Activated naive CD4-positive, alpha-beta T cell treated with anti-CD3 and anti-CD28 coated beads, Interleukin-2, amount 50 U/mL, for 16 hours (primary cell): ENCODE data around the gene MSRB3.

Experiments used
- DNase-seq: peaks from one replicate; pipeline ENCODE4 v3.0.0-alpha.2; 2020

The MSRB3 gene

GRCh38 chr12:65327207-65328076 is 49.0 kb downstream of the MSRB3 start:
- no peak for DNase-seq

- no peak for DNase-seq
Observed at GRCh38 chr12:65329721-65330120, 51.2 kb downstream of the MSRB3 start.

GRCh38 chr12:65330331-65330730 is 51.8 kb downstream of the MSRB3 start:
- DNase-seq, result no peak

GRCh38 chr12:65331456-65331855 is 53.0 kb downstream of the MSRB3 start:
- no peak for DNase-seq

GRCh38 chr12:65333649-65334048 is 55.2 kb downstream of the MSRB3 start:
- no peak for DNase-seq

GRCh38 chr12:65334521-65334920 is 56.0 kb downstream of the MSRB3 start:
- no peak for DNase-seq

GRCh38 chr12:65335021-65335714 is 56.7 kb downstream of the MSRB3 start:
- DNase-seq, result no peak

GRCh38 chr12:65335981-65336380 is 57.5 kb downstream of the MSRB3 start:
- DNase-seq, result no peak

DNA sequence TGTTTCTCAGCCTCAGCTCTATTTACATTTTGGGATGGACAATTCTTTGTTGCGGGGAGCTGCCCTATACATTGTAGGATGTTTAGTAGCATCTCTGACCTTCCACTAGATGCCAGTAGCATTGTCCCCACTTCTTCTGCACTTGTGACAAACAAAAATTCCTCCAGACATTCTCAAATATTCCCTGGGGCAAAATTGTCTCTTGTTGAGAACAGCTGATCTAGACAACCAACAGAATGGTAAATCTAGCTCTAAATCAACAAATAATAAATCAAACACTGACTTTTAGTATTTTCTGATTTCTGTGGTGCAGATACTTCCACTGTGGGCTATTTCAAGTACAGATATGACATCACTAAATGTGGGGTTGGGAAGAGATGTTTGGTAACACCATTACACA is 60.7 kb downstream of the MSRB3 start:
- DNase-seq, result no peak

DNA sequence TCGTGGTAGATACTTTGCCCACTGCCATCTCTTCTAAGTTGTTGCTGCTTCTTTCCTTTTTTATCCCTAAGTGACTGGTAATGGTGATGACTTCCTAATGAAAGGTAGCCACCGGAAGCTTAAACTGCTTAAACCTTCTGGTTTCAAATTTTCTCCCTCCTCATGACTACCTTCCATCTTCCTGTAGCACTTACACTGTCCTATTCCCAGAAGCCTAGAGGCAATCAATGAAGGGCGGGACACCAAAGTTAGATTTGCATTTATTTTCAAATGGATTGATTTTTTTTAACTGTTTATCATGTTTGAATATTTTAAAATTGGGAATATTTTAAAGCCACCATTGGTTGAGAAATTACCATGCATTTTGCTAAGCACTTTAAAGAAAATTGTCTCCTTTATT is 64.7 kb downstream of the MSRB3 start:
- no peak for DNase-seq

- no peak for DNase-seq
Observed at GRCh38 chr12:65343801-65344200, 65.3 kb downstream of the MSRB3 start.

GRCh38 chr12:65355461-65355860 is 77.0 kb downstream of the MSRB3 start:
- DNase-seq, result no peak

DNA sequence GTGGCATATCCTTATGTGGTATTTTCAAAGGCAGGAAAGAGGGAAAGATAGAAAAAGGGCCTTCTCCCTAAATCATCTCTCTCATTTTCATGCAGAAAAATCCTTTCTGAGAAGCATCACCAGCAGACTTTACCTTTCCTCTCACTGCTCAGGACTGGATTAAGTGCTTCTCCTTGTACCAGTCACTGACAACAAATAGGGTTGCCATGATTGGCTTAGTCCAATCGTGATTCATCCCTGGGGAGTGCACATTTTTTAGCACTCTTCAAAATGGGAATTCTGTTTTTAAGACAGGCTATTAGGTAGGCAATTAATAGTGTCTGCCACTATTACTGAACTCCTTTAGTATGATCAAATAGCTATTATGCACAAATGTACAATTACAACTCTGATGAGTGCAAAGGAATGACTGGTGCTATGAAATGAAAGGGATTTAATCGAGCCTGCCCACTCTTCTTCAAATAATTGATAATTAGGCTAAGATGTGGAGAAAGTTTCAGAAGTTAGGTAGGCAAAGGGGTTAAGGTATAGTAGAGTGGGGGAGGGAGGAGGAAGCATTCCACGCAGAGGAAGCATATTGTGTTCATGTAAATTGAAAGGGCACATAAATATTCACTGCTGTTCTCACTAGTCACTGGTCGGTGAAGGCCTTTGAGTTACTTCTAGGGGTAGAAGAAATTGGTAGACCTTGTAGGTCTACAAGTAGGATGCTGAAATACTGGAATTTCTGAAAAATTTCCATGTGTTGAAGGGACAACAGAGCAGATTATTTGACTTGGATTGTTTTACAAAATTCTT is 84.0 kb downstream of the MSRB3 start:
- DNase-seq, result no peak

GRCh38 chr12:65364046-65364445 is 85.6 kb downstream of the MSRB3 start:
- no peak for DNase-seq

GRCh38 chr12:65367396-65367795 is 88.9 kb downstream of the MSRB3 start:
- DNase-seq, result no peak

GRCh38 chr12:65368055-65368454 is 89.6 kb downstream of the MSRB3 start:
- no peak for DNase-seq

DNA sequence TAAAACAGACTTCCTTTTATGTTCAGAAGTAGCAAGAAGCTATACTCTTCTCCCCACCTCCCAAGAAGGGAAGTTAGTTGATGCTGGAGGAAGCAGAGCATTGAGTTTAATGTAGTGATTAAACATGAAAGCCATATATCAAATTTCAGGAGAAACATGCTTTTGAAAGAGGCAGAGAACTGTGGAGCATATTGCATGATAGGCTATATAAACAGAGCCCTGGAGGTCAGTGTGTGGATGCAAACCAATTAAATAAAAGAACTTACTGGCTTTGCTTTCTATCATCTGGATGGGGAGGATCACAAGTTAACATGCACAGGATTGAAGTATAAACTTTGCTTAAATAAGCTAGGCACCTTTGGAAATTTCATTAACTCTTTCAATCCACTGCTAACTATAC is 94.1 kb downstream of the MSRB3 start:
- no peak for DNase-seq

DNA sequence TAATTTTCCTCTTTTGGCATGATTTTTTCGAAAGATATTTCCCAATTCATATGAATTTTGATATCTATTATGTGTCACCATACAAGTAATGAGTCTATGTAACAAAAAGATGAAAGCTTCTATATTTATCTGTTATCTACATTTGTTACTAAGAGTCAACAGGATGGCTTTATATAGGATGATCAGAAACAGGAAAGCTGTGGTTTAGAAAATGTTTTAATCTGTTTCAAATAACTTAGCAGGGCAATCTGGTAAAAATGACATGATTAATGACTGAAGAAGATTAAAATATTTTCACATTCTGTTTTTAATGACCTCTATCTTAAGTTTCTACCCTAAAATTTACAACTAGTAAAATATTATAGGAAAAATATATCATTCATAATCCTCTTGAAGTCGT is 105.8 kb downstream of the MSRB3 start:
- DNase-seq, result no peak

- no peak for DNase-seq
Observed at GRCh38 chr12:65387396-65387795, 108.9 kb downstream of the MSRB3 start.

- DNase-seq, result no peak
Observed at GRCh38 chr12:65389436-65389835, 111.0 kb downstream of the MSRB3 start.

DNA sequence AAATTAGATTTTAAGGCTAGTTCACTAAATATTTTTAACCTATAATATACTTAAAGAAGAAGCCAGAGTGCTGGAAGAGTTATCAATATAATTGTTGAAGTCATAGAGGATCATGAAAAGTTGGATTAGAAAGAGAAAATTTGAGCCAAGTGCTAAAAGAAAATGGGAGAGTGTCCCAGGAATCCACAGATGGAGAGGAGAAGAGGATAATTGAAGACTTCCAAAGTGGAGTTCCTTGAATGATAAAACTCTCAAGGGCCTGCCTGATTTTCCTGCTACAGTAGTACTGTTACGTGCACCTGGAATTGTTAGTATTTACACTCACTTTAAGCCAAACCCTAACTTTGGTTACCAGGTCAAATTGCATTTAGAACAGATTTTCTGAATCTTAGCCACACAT is 113.2 kb downstream of the MSRB3 start:
- DNase-seq, result no peak

DNA sequence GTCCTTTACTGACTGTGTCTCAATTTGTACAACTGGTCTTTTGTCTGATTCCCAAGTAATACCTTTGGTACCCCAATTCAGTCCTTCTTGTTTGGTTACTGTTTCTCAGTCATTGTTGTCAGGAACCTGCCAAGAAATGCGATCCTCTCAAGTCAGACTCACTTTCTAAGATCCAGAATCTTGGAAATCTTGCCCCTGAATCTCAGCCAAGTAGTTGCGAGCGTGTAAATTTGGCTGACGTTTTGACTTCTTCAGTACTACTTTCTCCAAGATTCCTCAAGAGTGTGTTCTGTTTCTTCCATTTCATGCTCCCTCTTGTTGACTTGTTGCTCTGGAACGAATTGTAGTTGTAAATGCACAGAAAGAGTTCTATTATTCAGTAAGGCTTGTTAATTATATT is 114.0 kb downstream of the MSRB3 start:
- no peak for DNase-seq

- DNase-seq, result no peak
Observed at GRCh38 chr12:65403188-65403587, 124.7 kb downstream of the MSRB3 start.
